ENCODE data around the gene SKI. TPM values are rescaled to one million over a fixed set of nuclear protein-coding genes. Genes with fewer than 3 reads are reported as not detected.

The SKI gene
- polyA plus RNA-seq, 3 donors, result 0.20 to 6.6 (median 0.25) TPM

DNA sequence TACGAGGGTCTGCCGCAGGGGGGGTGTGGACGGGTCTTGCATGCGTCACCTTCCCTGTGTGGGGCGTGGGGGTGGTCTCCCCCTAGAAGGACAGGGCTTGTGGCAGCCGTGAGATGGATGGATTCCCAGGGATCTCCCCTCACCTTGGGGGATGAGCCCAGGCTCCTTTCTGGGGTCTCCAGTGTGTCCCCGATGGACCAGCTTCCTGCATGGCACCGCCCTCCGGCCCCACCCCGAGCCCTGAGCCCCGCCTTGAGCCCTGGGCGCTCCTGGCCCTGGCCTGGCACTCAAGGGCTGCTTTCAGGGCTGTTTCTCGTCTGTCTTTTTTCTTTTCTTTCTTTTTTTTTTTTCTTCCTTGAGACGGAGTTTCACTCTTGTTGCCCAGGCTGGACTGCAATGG, 59.5 kb downstream of the SKI start:
- Mint-ChIP-seq H3K9me3 (peaks cover 0 to 7% (median 2%) of the 10 kb centered on the region in 7 donors), H3K27me3 (ENCODE audit: low read depth in 3 of 3) (peaks cover 39 to 55% (median 44%) of the 10 kb centered on the region in 3 donors), H3K4me3 (peak overlapping the region in 1 of 2 donors; percentile 83), H3K36me3 (peaks cover 33 to 34% of the 10 kb centered on the region in 2 donors), H3K27ac (no peak overlapping the region), H3K4me1 (peaks cover 42% of the 10 kb centered on the region)
- Histone ChIP-seq H3K9me3 (replicated peaks in 1 of 2; ENCODE audit: control insufficient read depth in 1 of 2, insufficient read depth in 1 of 2, low read length in 2 of 2) (no peaks in the 10 kb centered on the region), H2AFZ (ENCODE audit: insufficient read depth, low read depth, low read length, poor library complexity, severe bottlenecking) (no peak overlapping the region), H3K79me2 (ENCODE audit: insufficient read depth, low read length) (peaks cover 43% of the 10 kb centered on the region), H3K4me1 (ENCODE audit: control insufficient read depth in 1 of 2, insufficient read depth in 2 of 2, low read length in 2 of 2) (peaks cover 41 to 45% of the 10 kb centered on the region in 2 donors), H3K27me3 (ENCODE audit: control insufficient read depth in 2 of 2, insufficient read depth in 2 of 2, low read length in 2 of 2) (peaks cover 0 to 33% of the 10 kb centered on the region in 2 donors), H3K9ac (ENCODE audit: insufficient read depth, low read length, poor library complexity, severe bottlenecking) (no peak overlapping the region), H3K4me3 (replicated peaks in 1 of 3; ENCODE audit: low read depth in 2 of 3, low read length in 3 of 3) (no peak overlapping the region), H3K36me3 (replicated peaks in 1 of 2; ENCODE audit: control insufficient read depth in 1 of 2, insufficient read depth in 2 of 2, low read length in 2 of 2) (no peaks in the 10 kb centered on the region), H3K27ac (ENCODE audit: low read depth in 1 of 2, low read length in 2 of 2) (no peak overlapping the region), H4K20me1 (ENCODE audit: insufficient read depth, low read length) (peaks cover 98% of the 10 kb centered on the region), H3K4me2 (replicated peaks; ENCODE audit: extremely low read depth, low read length, poor library complexity, severe bottlenecking) (no peak overlapping the region)
- WGBS (ENCODE audit: insufficient coverage), result 94% methylated on average over 12 of the region's 14 CpGs
- no peak for DNase-seq
- TF ChIP-seq, protein P1, sequence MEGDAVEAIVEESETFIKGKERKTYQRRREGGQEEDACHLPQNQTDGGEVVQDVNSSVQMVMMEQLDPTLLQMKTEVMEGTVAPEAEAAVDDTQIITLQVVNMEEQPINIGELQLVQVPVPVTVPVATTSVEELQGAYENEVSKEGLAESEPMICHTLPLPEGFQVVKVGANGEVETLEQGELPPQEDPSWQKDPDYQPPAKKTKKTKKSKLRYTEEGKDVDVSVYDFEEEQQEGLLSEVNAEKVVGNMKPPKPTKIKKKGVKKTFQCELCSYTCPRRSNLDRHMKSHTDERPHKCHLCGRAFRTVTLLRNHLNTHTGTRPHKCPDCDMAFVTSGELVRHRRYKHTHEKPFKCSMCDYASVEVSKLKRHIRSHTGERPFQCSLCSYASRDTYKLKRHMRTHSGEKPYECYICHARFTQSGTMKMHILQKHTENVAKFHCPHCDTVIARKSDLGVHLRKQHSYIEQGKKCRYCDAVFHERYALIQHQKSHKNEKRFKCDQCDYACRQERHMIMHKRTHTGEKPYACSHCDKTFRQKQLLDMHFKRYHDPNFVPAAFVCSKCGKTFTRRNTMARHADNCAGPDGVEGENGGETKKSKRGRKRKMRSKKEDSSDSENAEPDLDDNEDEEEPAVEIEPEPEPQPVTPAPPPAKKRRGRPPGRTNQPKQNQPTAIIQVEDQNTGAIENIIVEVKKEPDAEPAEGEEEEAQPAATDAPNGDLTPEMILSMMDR (IDR thresholded peaks at IDR 0.05), result no peak
- intact Hi-C loops (cut with micrococcal nuclease), result no loop called here

- Mint-ChIP-seq H3K27me3 (ENCODE audit: low read depth in 3 of 3) (peaks cover 44 to 62% (median 50%) of the 10 kb centered on the region in 3 donors), H3K4me3 (peak overlapping the region in 1 of 2 donors; percentile 83), H3K9me3 (peaks cover 0 to 7% (median 2%) of the 10 kb centered on the region in 7 donors), H3K4me1 (peaks cover 43% of the 10 kb centered on the region), H3K36me3 (peaks cover 38 to 40% of the 10 kb centered on the region in 2 donors), H3K27ac (no peak overlapping the region)
- H3K27me3 ChIP-seq (ENCODE audit: control insufficient read depth in 2 of 2, insufficient read depth in 2 of 2, low read length in 2 of 2), result peaks cover 0 to 39% of the 10 kb centered on the region in 2 donors
- H3K27ac ChIP-seq (ENCODE audit: low read depth in 1 of 2, low read length in 2 of 2), result no peak overlapping the region
- TF ChIP-seq, protein P1 (IDR thresholded peaks at IDR 0.05), result no peak
- no peak overlapping the region for H3K4me3 ChIP-seq (replicated peaks in 1 of 3; ENCODE audit: low read depth in 2 of 3, low read length in 3 of 3)
- peaks cover 42 to 50% of the 10 kb centered on the region in 2 donors for H3K4me1 ChIP-seq (ENCODE audit: control insufficient read depth in 1 of 2, insufficient read depth in 2 of 2, low read length in 2 of 2)
- no peak overlapping the region for H2AFZ ChIP-seq (ENCODE audit: insufficient read depth, low read depth, low read length, poor library complexity, severe bottlenecking)
- DNase-seq, result no peak
- H3K4me2 ChIP-seq (replicated peaks; ENCODE audit: extremely low read depth, low read length, poor library complexity, severe bottlenecking), result no peak overlapping the region
- peaks cover 50% of the 10 kb centered on the region for H3K79me2 ChIP-seq (ENCODE audit: insufficient read depth, low read length)
- 86% methylated on average over 5 of the region's 10 CpGs for WGBS (ENCODE audit: insufficient coverage)
- no peak overlapping the region for H3K9ac ChIP-seq (ENCODE audit: insufficient read depth, low read length, poor library complexity, severe bottlenecking)
- H4K20me1 ChIP-seq (ENCODE audit: insufficient read depth, low read length), result peaks cover 98% of the 10 kb centered on the region
- H3K9me3 ChIP-seq (replicated peaks in 1 of 2; ENCODE audit: control insufficient read depth in 1 of 2, insufficient read depth in 1 of 2, low read length in 2 of 2), result no peaks in the 10 kb centered on the region
- intact Hi-C loops (cut with micrococcal nuclease), result no loop called here
- H3K36me3 ChIP-seq (replicated peaks in 1 of 2; ENCODE audit: control insufficient read depth in 1 of 2, insufficient read depth in 2 of 2, low read length in 2 of 2), result no peaks in the 10 kb centered on the region
Measured at GRCh38 chr1:2288311-2288710, 60.2 kb downstream of the SKI start.

Measured in CD14-positive monocyte (primary cell).